MG63 (cell line): ENCODE results near the gene NCAM2. TPM values are rescaled to one million over a fixed set of nuclear protein-coding genes. Genes with fewer than 3 reads are reported as not detected.

ENCODE experiments used
- DNase-seq: peaks from one replicate; pipeline ENCODE4 v3.0.0-alpha.2; 2020
- H3K27me3 ChIP-seq: fragments of 250-450 bp; sonication (Bioruptor Pico); 2 replicates; pipeline ENCODE4 v1.5.1; 2020; ENCODE audit warnings: mild to moderate bottlenecking, moderate library complexity
- H3K36me3 ChIP-seq: fragments of 250-450 bp; sonication (Bioruptor Pico); 2 replicates; pipeline ENCODE4 v1.5.1; 2020; ENCODE audit warnings: mild to moderate bottlenecking, moderate library complexity
- H3K4me3 ChIP-seq: fragments of 250-450 bp; sonication (Bioruptor Pico); 2 replicates; pipeline ENCODE4 v1.5.1; 2020; ENCODE audit warnings: mild to moderate bottlenecking, moderate library complexity
- H3K9me3 ChIP-seq: fragments of 250-450 bp; sonication (Bioruptor Pico); 2 replicates; pipeline ENCODE4 v1.5.1; 2020; ENCODE audit warnings: mild to moderate bottlenecking, moderate library complexity
- total RNA-seq: library from RNA; depleted of rRNA; stranded (reverse); fragments of >200 nt; shearing (Covaris generic); gene quantifications from 2 replicates; pipeline ENCODE4 v1.2.3, GENCODE V29; 2014; ENCODE audit warnings: low replicate concordance

The NCAM2 gene
- total RNA-seq, 1 experiment from 2014 or later: 2.5 TPM

DNA sequence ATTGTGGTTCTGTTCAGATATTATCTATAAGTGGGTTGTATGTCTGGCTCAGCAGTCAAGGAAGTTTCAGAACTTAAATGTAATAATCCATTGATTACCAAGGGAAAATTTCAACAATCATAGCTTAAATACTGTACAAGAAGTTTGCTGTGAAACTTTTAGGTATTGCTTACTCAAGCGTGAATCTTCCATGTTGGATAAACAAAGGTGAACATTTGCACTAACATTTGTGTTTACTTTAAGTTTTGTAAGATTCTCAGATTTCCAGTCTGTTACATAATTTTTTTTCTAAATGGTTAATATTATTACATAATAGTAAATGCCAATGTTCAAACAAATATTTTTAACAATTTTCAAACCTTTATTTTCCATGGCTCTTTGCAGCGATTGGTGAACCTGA lies 285.6 kb downstream of the NCAM2 start:
- Histone ChIP-seq H3K9me3 (no peaks in the 10 kb centered on the region), H3K27me3 (no peaks in the 10 kb centered on the region), H3K36me3 (no peaks in the 10 kb centered on the region), H3K4me3 (no peak overlapping the region)
- DNase-seq: no peak

DNA sequence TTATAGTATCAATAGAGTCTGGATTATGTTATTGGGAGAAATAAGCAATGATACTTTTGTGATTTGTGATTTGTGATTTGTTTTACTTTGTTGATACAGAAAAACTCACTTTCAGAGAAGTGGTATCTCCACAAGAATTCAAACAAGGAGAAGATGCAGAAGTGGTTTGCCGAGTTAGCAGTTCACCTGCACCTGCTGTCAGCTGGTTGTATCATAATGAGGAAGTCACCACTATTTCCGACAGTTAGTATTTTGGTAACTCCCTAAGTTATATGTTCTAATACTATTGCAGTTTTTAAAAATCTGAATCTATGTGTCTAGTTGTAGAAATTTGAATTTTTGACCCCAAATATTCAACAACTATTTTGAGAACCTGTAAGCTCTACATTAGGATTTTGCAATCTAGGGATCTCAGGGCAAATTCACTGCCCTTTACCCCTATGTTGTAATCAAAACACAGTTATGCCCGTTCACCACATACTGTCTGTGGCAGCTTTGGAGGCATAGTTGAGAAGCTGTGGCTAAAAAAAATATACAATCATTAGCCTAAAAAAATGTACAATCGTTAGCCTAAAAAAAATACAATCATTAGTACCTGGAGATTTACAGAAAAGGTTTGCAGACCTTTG lies 288.1 kb downstream of the NCAM2 start:
- no peak for DNase-seq
- Histone ChIP-seq H3K9me3 (no peaks in the 10 kb centered on the region), H3K36me3 (no peaks in the 10 kb centered on the region), H3K27me3 (no peaks in the 10 kb centered on the region), H3K4me3 (no peak overlapping the region)

DNA sequence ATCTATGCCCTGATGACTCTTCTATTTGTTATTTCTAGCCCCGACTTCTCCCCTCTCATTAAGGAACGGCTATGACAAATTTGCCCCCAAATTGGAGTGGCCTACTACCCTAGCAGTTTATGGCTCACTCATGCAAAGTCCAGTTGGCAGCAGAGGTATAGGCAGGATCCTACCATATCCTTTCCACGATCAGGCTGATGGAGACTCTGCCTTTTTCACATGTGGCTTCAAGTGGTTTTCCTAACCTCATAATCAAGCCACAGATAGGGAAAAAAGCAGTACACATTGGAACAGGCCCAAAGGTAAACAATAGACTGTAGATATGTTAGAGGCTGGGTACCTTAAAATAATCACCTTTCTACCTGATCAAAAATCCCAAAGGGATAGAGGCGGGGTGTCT lies 292.5 kb downstream of the NCAM2 start:
- H3K36me3 ChIP-seq: no peaks in the 10 kb centered on the region
- H3K9me3 ChIP-seq: no peaks in the 10 kb centered on the region
- DNase-seq: no peak
- no peaks in the 10 kb centered on the region for H3K27me3 ChIP-seq
- no peak overlapping the region for H3K4me3 ChIP-seq

DNA sequence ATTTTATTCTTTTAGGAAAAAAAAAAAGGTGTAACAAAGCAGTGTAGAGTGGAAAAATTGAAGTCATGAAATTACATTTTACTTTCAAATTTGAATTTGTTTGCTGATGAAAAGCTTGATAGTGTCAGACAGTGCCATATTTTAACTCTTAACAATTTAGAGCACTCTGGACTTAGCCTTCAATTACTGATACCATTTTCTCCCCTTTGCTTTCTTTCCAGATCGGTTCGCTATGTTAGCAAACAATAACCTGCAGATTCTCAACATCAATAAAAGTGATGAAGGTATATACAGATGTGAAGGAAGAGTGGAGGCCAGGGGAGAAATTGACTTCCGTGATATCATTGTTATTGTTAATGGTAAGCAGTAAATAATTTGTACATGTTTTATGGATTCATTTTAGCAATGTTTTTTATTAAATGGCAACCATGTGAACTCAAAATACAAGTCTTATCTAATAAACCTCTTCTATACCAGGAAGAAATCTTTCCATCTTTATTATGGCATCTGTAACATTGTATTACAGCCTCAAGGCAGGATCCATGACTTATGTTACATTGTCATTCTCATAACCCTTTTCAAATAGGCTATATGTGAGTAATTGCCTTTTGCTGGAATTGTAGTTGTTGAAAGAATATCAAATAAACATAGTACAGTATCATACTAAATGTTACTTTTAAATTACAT lies 293.8 kb downstream of the NCAM2 start:
- no peak for DNase-seq
- no peak overlapping the region for H3K4me3 ChIP-seq
- H3K36me3 ChIP-seq: no peaks in the 10 kb centered on the region
- H3K27me3 ChIP-seq: no peaks in the 10 kb centered on the region
- H3K9me3 ChIP-seq: no peaks in the 10 kb centered on the region

DNA sequence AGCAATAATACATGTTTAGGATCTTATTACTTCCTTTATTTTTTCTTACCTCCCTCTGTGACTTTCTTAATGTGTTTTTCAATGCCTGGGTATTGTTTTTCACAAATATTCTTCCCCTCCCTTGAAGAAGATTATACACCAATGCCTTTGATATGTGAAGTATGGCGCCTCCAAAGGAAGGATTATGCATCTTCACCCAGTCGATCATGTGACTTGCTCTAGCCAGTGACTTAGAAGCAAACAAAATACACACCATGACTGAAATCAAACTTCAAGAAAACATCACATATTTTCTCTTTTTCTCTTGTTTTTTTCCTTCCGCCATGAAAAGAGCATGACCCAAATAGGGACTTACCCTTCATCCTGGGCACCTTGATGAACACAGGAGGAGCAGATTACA lies 297.1 kb downstream of the NCAM2 start:
- no peaks in the 10 kb centered on the region for H3K36me3 ChIP-seq
- no peak for DNase-seq
- H3K4me3 ChIP-seq: no peak overlapping the region
- H3K9me3 ChIP-seq: no peaks in the 10 kb centered on the region
- H3K27me3 ChIP-seq: no peaks in the 10 kb centered on the region

DNA sequence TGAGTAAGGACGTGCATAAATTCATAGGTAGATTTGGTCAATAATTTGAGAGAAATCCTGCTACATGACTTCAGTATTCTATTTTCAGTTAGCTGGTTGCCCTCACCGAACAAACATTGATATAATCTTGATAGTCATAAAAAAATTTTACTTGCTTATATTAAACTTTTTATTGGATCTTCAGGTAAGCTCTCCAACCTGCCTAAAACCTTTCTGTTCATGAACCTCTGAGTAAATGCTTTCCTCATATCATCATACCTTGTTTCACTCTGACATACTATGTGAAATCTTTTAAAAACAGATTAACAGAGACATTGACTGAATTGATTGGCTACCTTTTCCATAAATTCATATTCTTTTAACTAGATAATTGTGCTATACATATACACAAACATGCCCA lies 299.0 kb downstream of the NCAM2 start:
- H3K4me3 ChIP-seq: no peak overlapping the region
- H3K27me3 ChIP-seq: no peaks in the 10 kb centered on the region
- DNase-seq: no peak
- H3K36me3 ChIP-seq: no peaks in the 10 kb centered on the region
- no peaks in the 10 kb centered on the region for H3K9me3 ChIP-seq

DNA sequence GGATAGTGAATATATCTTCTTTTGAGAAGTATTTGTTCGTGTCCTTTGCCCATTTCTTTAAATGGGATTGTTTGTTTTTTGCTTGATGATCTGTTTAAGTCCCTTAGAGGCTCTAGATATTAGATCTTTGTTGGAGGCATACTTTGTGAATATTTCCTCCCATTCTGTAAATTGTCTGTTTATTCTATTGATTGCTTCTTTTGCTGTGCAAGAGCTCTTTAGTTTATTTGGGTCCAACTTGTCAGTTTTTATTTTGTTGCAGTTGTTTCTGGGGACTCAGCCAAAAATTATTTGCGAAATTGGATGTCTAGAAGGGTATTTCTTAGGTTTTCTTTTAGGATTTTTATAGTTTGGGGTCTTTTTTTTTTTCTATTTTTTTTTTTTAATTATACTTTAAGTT lies 302.8 kb downstream of the NCAM2 start:
- H3K27me3 ChIP-seq: no peaks in the 10 kb centered on the region
- DNase-seq: no peak
- H3K4me3 ChIP-seq: no peak overlapping the region
- H3K36me3 ChIP-seq: no peaks in the 10 kb centered on the region
- no peaks in the 10 kb centered on the region for H3K9me3 ChIP-seq

DNA sequence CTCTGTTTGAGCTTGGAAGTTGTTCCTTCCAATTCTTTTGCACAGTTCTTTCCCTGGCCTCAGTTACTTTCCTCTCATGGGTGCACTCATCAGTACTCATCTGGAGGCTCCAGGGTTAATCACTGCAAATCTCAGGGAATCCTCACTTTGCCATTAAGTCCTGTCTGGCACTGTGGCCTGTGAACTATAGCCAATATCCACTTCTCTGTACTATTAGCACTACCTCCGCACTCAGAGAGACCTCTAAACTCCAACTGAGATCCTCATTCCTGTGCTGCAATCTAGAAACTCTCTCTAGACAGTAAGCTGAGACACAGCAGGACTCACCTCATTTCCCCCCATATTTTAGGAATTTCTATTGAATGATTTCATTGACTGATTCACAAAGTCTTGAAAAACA lies 311.3 kb downstream of the NCAM2 start:
- no peak overlapping the region for H3K4me3 ChIP-seq
- H3K9me3 ChIP-seq: no peaks in the 10 kb centered on the region
- H3K36me3 ChIP-seq: no peaks in the 10 kb centered on the region
- no peaks in the 10 kb centered on the region for H3K27me3 ChIP-seq
- no peak for DNase-seq

DNA sequence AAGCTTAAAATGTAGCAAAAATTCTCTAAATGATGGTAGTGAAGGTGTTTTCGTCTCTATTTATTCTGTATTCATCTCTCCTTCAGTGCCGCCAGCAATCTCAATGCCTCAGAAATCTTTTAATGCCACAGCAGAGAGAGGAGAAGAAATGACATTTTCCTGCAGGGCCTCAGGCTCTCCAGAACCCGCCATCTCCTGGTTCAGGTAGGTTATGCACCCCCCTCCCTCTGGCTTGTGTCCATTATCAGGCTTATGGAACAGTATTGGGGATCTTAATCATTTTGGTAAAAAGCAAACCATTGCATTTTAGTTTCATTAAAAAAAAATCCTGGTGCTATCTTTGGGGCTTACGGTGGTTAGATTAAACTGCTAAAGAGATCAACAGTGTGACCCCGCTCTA lies 326.1 kb downstream of the NCAM2 start:
- DNase-seq: no peak
- no peaks in the 10 kb centered on the region for H3K27me3 ChIP-seq

DNA sequence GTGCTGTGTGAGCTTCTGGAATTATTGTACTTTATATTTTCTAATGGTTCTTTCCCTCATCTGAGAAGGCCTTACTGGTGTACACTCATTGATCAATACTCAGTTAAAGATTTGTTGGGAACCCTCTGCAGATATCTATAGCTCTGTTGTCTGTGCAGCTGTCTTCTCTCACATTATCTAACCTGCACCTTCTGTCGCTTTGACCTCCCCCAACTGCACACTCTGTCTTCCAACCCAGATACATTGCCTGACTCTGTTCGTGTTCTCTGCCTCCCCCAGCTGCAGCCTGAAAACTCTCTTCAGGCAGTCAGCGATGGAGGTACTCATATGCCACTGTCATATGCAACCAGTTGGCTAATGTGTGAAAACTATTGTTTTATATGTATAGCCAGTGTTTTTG lies 334.3 kb downstream of the NCAM2 start:
- H3K4me3 ChIP-seq: no peak overlapping the region
- H3K27me3 ChIP-seq: no peaks in the 10 kb centered on the region
- no peaks in the 10 kb centered on the region for H3K9me3 ChIP-seq
- no peaks in the 10 kb centered on the region for H3K36me3 ChIP-seq
- no peak for DNase-seq

More for the DNA sequence above, 326.1 kb downstream of the NCAM2 start:
- no peak overlapping the region for H3K4me3 ChIP-seq
- no peaks in the 10 kb centered on the region for H3K36me3 ChIP-seq
- no peaks in the 10 kb centered on the region for H3K9me3 ChIP-seq

DNA sequence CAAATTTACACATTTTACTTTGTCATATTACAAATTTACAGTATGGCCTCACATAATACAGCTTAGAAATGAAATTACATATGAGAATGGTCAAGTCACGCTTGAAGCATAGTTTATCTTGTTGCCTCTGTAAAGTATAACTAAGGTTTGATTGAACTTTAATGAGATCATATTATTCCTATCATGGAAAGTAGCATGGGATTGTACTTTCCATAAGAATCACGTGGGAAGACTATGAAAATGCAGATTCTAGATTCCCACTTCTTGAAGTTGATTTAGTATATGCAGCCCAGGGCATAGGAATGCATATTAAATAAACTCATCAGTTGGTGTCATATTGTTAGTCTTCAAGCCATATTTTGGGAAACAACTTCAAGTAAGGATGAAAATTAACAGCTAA lies 342.8 kb downstream of the NCAM2 start:
- no peak for DNase-seq
- Histone ChIP-seq H3K9me3 (no peaks in the 10 kb centered on the region; the same call in 1 of the 2 replicates), H3K4me3 (no peak overlapping the region), H3K36me3 (no peaks in the 10 kb centered on the region), H3K27me3 (no peaks in the 10 kb centered on the region)

DNA sequence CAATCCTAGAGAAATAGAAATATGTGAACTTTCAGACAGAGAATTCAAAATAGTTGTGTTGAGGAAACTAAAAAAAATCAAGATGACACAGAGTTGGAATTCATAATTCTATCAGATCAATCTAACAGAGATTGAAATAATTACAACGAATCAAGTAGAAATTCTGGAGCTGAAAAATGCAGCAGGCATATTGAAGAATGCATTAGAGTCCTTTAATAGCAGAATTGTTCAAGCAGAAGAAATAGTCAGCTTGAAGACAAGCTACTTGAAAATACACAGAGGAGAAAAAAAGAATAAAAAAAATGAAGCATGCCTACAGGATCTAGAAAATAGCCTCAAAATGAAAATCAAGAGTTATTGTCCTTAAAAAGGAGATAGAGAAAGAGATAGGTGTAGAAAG lies 347.1 kb downstream of the NCAM2 start:
- DNase-seq: no peak
- no peaks in the 10 kb centered on the region for H3K27me3 ChIP-seq
- no peaks in the 10 kb centered on the region for H3K36me3 ChIP-seq
- no peak overlapping the region for H3K4me3 ChIP-seq
- H3K9me3 ChIP-seq: peaks cover 15% of the 10 kb centered on the region

DNA sequence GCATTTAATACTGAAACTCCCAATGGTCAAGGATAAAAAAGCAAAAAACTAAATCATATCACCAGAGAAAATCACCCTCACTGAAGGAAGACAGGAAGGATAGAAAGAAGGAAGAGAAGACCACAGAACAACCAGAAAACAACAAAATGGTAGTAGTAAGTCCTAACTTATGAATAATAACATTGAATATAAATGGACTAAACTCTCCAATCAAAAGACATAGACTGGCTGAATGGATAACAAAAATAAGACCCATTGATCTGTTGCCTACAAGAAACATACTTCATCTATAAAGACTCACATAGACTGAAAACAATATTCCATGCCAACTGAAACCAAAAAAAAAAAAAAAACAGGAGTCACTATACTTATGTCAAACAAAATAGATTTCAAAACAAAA lies 347.7 kb downstream of the NCAM2 start:
- no peak for DNase-seq
- no peaks in the 10 kb centered on the region for H3K27me3 ChIP-seq
- no peaks in the 10 kb centered on the region for H3K36me3 ChIP-seq
- H3K4me3 ChIP-seq: no peak overlapping the region
- peaks cover 15% of the 10 kb centered on the region for H3K9me3 ChIP-seq

DNA sequence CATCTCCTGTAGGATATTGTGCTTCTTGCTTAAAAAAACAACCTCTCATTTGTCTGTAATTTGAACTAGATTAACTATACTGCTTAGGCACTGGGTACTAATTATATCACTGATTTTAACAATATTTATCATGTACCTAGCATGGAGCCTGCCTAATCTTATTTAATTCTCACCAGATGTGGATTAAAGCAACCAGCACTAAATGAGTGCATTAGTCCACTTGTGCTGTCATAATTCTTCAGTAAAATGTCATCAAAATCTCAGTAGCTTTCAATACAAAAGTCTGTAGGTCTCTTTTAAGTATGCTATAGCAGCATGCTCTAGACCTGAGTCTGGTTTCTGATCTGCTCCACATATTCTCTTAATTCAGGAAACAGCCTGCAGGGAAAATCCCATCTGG lies 368.1 kb downstream of the NCAM2 start:
- H3K9me3 ChIP-seq: no peaks in the 10 kb centered on the region
- no peaks in the 10 kb centered on the region for H3K36me3 ChIP-seq
- H3K4me3 ChIP-seq: no peak overlapping the region
- no peaks in the 10 kb centered on the region for H3K27me3 ChIP-seq
- DNase-seq: no peak

DNA sequence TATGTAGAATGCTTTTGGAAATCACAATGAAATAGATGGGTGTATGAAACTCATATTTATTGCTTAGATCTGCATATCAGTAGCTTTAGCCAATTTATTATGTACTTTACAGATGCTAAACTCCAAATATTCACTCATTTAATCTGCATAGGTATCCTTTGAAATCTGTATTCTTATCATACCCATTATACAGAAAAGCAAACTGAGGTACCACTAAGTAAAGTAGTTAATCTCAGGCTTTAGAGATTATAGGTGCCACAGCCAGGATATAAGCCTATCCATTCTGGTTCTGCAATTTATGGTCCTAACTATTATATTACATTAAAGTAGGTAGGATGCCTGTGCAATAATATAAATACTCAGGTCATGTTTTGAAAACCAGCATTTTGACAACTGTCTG lies 369.4 kb downstream of the NCAM2 start:
- Histone ChIP-seq H3K36me3 (no peaks in the 10 kb centered on the region), H3K4me3 (no peak overlapping the region), H3K9me3 (no peaks in the 10 kb centered on the region), H3K27me3 (no peaks in the 10 kb centered on the region)
- no peak for DNase-seq

DNA sequence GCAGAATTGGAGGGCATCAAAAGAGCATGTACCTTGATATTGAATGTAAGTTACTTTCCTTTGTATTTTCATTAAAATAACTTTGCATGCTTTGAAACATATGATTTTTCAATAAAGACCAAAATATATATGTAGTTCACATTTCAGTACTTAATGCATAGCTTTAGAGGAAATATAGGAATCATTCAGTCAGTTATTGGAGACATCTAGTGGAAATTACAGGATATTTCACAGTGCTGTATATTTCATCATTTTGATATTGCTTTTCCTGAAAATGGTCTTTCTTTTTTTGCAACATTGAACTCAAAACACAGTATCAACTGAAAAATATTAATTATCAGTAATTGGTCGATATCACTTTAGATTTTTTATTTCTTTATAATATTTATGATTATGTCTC lies 375.8 kb downstream of the NCAM2 start:
- no peak for DNase-seq
- Histone ChIP-seq H3K9me3 (no peaks in the 10 kb centered on the region), H3K4me3 (no peak overlapping the region), H3K36me3 (no peaks in the 10 kb centered on the region), H3K27me3 (no peaks in the 10 kb centered on the region)

DNA sequence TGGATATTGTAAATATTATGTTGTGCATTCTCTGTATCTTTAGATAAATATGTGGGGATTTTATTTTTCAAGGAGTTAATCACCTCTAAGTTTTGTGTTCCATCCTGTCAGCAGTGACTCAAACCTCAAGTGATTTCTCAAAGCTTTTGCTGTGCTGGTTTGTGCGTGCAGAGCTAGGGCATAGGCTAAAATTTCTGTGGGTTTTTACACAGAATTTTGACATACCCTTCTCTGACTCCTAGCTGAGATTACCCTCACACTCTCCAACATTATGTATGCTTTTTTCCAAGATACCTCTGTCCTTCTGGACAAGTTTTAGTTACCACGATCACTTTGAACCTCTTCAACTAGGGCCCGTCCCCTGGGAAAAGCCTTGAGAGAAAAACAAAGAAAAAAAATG lies 384.9 kb downstream of the NCAM2 start:
- no peaks in the 10 kb centered on the region for H3K27me3 ChIP-seq
- H3K4me3 ChIP-seq: peak overlapping the region; percentile 28
- H3K36me3 ChIP-seq: no peaks in the 10 kb centered on the region
- no peaks in the 10 kb centered on the region for H3K9me3 ChIP-seq
- peak; percentile 13 for DNase-seq

DNA sequence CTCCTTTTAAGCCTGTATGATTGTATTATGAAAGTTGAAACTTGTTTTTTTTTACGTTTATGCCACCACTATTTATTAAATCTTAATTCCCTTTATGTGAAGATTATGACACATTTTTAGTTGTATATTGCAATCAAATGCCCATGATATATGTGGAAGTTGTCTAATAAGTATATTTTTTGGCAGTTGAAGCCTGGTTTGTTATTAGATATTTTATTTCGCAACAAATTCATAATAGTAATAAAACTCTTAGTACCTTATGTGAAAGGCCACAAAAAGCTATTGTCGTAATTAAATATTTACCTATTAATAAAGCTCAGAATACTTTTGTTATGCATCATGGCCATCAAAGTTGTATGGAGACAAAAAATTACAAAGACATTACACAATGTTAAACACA lies 386.8 kb downstream of the NCAM2 start:
- Histone ChIP-seq H3K27me3 (no peaks in the 10 kb centered on the region), H3K9me3 (no peaks in the 10 kb centered on the region), H3K36me3 (no peaks in the 10 kb centered on the region), H3K4me3 (no peak overlapping the region)
- DNase-seq: no peak
